Stomach (tissue), 9 donors: ENCODE measurements around the gene NRG4. TPM values are rescaled to one million over a fixed set of nuclear protein-coding genes. Genes with fewer than 3 reads are reported as not detected.
A peak's percentile ranks its signal among the peaks of the same experiment; 100 is the strongest.

Experiments used
- DNase-seq, 2 donors: peaks; one replicate each; pipeline versions ENCODE4 v3.0.0 to v3.0.0-alpha.2; 2013 to 2019
- H3K27ac ChIP-seq, 5 donors: fragments of 200-600 bp in 4 of 5; sonication (generic) in 4 of 5; one replicate each; pipeline ENCODE4 v1.5.1; 2013 to 2019; ENCODE audit warnings: mild to moderate bottlenecking in 1 of 5, moderate library complexity in 1 of 5
- H3K27me3 ChIP-seq, 3 donors: fragments of 200-600 bp; sonication (generic); one replicate each; pipeline ENCODE4 v1.5.1; 2017 to 2019; ENCODE audit warnings: mixed run types in 1 of 3
- H3K36me3 ChIP-seq, 4 donors: fragments of 200-600 bp; sonication (generic); 1 replicate in 3 of 4; 2 replicates in 1 of 4; pipeline ENCODE4 v1.5.1; 2016 to 2019
- H3K4me1 ChIP-seq, 4 donors: fragments of 200-600 bp; sonication (generic); one replicate each; pipeline ENCODE4 v1.5.1; 2016 to 2019
- H3K4me3 ChIP-seq, 4 donors: fragments of 200-600 bp; sonication (generic) in 3 of 4; one replicate each; pipeline ENCODE4 v1.5.1; 2016 to 2019; ENCODE audit warnings: mild to moderate bottlenecking in 1 of 4
- H3K9me3 ChIP-seq, 4 donors: fragments of 200-600 bp; sonication (generic); one replicate each; pipeline ENCODE4 v1.5.1; 2016 to 2019
- CTCF ChIP-seq, 7 experiments: fragments of 450-650 bp in 4 of 7; fragments of 200-600 bp in 3 of 7; sonication (generic) in 3 of 7; IDR thresholded peaks; one replicate each; pipeline ENCODE4 v1.5.1; 2016 to 2019; ENCODE audit warnings: antibody characterized with exemption in 7 of 7, control low read depth in 2 of 7, mild to moderate bottlenecking in 1 of 7
- EP300 ChIP-seq: sonication (generic); formaldehyde crosslinking; IDR thresholded peaks from one replicate; pipeline ENCODE4 v1.6.1; 2017; ENCODE audit warnings: antibody characterized with exemption
- POLR2A ChIP-seq, 4 donors: fragments of 450-650 bp; IDR thresholded peaks; one replicate each; pipeline ENCODE4 v1.6.1; 2016; ENCODE audit warnings: antibody characterized with exemption in 4 of 4, control low read depth in 2 of 4, mild to moderate bottlenecking in 1 of 4, moderate library complexity in 1 of 4
- POLR2AphosphoS5 ChIP-seq, 3 donors: sonication (generic); formaldehyde crosslinking; IDR thresholded peaks; one replicate each; pipeline ENCODE4 v1.6.1; 2016; ENCODE audit warnings: antibody characterized with exemption in 3 of 3
- WGBS, 5 donors: extraction: QIAGEN DNeasy Blood & Tissue Kit in 3 of 5; methylation state at CpG; one replicate each; pipeline versions ENCODE4 v1.1.5 to v1.1.7; 2013 to 2018; 5-methylcytosine and 5-hydroxymethylcytosine counted together
- intact Hi-C: fragments of 100-400 bp; cut with DNase I; formaldehyde crosslinking; loops from one replicate; pipeline ENCODE4 v1.15.1; 2023; ENCODE audit warnings: low total_unique reads
- polyA plus RNA-seq, 3 donors: library from polyadenylated mRNA; stranded (reverse); fragments of 200-250 nt; gene quantifications; one replicate each; pipeline ENCODE4 v1.2.3, GENCODE V29; 2013
- total RNA-seq, 5 donors: library from RNA; depleted of rRNA; stranded (reverse); fragments of >200 nt; gene quantifications; one replicate each; pipeline versions ENCODE4 v1.1.0 to v1.2.3, GENCODE V29; 2014 to 2016
- donor health status: healthy with polysubstance abuse.
- donor health status: Bipolar disorder and iron deficiency.
- donor health status: healthy.

NRG4 gene
- total and polyA plus RNA-seq, 8 donors: 1.6 to 42.0 (median 19.7) TPM; not detected in 2

- Histone ChIP-seq H3K36me3 (peaks cover 0 to 29% (median 17%) of the 10 kb centered on the region in 4 donors), H3K27me3 (no peaks in the 10 kb centered on the region), H3K9me3 (no peaks in the 10 kb centered on the region), H3K4me3 (no peak overlapping the region), H3K27ac (peak overlapping the region in 2 of 5 donors; percentile 55 to 68), H3K4me1 (peaks cover 10 to 33% (median 18%) of the 10 kb centered on the region in 4 donors)
- TF ChIP-seq CTCF (IDR thresholded peaks at IDR 0.05): no peak
- no peak for TF ChIP-seq POLR2AphosphoS5 (IDR thresholded peaks at IDR 0.05)
- no peak for TF ChIP-seq EP300
- TF ChIP-seq POLR2A (IDR thresholded peaks at IDR 0.05): no peak
- intact Hi-C loops: no loop called here
- no peak for DNase-seq
- WGBS, 5 donors: 69 to 86% (median 72%) methylated on average over 2 of the region's 2 CpGs
These were observed 86.8 kb downstream of the NRG4 start for GRCh38 chr15:75925440-75925839.

- Histone ChIP-seq H3K27me3 (no peaks in the 10 kb centered on the region), H3K4me1 (peaks cover 10 to 25% (median 18%) of the 10 kb centered on the region in 4 donors), H3K27ac (peak overlapping the region in 4 of 5 donors; percentile 21 to 68 (median 54)), H3K36me3 (peaks cover 3 to 28% (median 15%) of the 10 kb centered on the region in 4 donors), H3K4me3 (no peak overlapping the region), H3K9me3 (no peaks in the 10 kb centered on the region)
- peak; percentile 33 to 43 for DNase-seq
- TF ChIP-seq EP300: no peak
- TF ChIP-seq POLR2AphosphoS5 (IDR thresholded peaks at IDR 0.05): peak in 1 of 3 donors; percentile 60
- intact Hi-C loops: no loop called here
- 60 to 93% (median 75%) methylated on average over 1 of the region's 1 CpG for WGBS, 5 donors
These were observed 87.6 kb downstream of the NRG4 start for GRCh38 chr15:75924576-75924975.

GRCh38 chr15:75923756-75924155, 88.5 kb downstream of the NRG4 start:
- H3K36me3 ChIP-seq: peaks cover 5 to 35% (median 23%) of the 10 kb centered on the region in 4 donors
- peaks cover 10 to 25% (median 18%) of the 10 kb centered on the region in 4 donors for H3K4me1 ChIP-seq
- intact Hi-C loops: no loop called here
- WGBS, 5 donors: 85 to 99% (median 93%) methylated on average over 4 of the region's 4 CpGs
- H3K9me3 ChIP-seq: no peaks in the 10 kb centered on the region
- H3K27me3 ChIP-seq: no peaks in the 10 kb centered on the region
- peak overlapping the region in 1 of 5 donors; percentile 68 for H3K27ac ChIP-seq
- TF ChIP-seq POLR2AphosphoS5 (IDR thresholded peaks at IDR 0.05): no peak
- TF ChIP-seq EP300: no peak
- TF ChIP-seq CTCF (IDR thresholded peaks at IDR 0.05): no peak
- TF ChIP-seq POLR2A (IDR thresholded peaks at IDR 0.05): no peak
- no peak overlapping the region for H3K4me3 ChIP-seq
- no peak for DNase-seq

GRCh38 chr15:75921732-75922703, 90.2 kb downstream of the NRG4 start:
- Histone ChIP-seq H3K4me1 (peaks cover 10 to 25% (median 18%) of the 10 kb centered on the region in 4 donors), H3K4me3 (no peak overlapping the region), H3K27ac (peak overlapping the region in 2 of 5 donors; percentile 44 to 50), H3K27me3 (no peaks in the 10 kb centered on the region), H3K36me3 (peaks cover 11 to 47% (median 37%) of the 10 kb centered on the region in 4 donors), H3K9me3 (no peaks in the 10 kb centered on the region)
- intact Hi-C loops: no loop called here
- TF ChIP-seq POLR2AphosphoS5 (IDR thresholded peaks at IDR 0.05): peak in 1 of 3 donors; percentile 60
- TF ChIP-seq CTCF (IDR thresholded peaks at IDR 0.05): peak in 1 of 7 experiments; percentile 26
- no peak for TF ChIP-seq EP300
- TF ChIP-seq POLR2A (IDR thresholded peaks at IDR 0.05): no peak
- peak; percentile 56 to 83 for DNase-seq
- WGBS, 5 donors: 57 to 70% (median 62%) methylated on average over 9 of the region's 9 CpGs
